Transverse colon (tissue), 4 donors: Measurements from ENCODE around the gene DLG2.

Experiments used
- POLR2AphosphoS5 ChIP-seq, 3 donors: sonication (generic); formaldehyde crosslinking; IDR thresholded peaks; one replicate each; pipeline ENCODE4 v1.6.1; 2016; ENCODE audit warnings: antibody characterized with exemption in 3 of 3
- TF ChIP-seq, protein P1 (sequence below), 5 experiments: fragments of 200-600 bp in 3 of 5; fragments of 450-650 bp in 2 of 5; sonication (generic) in 3 of 5; IDR thresholded peaks; 1 replicate in 2 of 5; 2 replicates in 3 of 5; pipeline ENCODE4 v1.5.1; 2016 to 2017; ENCODE audit warnings: antibody characterized with exemption in 5 of 5, inconsistent platforms in 3 of 5, mild to moderate bottlenecking in 2 of 5, moderate library complexity in 1 of 5

DNA sequence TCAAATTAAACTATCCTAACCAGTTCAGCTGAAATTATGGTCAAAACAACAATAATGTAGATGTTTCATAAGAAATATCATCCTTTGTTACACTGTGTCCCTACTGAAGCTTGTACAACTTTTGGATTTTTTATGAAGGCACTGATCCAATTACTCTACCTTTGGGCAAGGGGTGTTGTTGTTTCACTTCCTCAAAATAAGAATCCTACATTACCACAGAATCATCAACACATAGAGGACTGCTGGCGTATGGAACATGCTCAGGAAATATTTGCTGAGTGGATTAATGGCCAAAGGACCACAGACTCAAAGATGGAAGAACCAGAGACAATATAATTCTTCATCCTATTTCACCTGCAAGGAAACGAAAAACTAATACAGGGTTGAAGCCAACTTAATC is 1433.4 kb downstream of the DLG2 start:
- TF ChIP-seq, protein P1, sequence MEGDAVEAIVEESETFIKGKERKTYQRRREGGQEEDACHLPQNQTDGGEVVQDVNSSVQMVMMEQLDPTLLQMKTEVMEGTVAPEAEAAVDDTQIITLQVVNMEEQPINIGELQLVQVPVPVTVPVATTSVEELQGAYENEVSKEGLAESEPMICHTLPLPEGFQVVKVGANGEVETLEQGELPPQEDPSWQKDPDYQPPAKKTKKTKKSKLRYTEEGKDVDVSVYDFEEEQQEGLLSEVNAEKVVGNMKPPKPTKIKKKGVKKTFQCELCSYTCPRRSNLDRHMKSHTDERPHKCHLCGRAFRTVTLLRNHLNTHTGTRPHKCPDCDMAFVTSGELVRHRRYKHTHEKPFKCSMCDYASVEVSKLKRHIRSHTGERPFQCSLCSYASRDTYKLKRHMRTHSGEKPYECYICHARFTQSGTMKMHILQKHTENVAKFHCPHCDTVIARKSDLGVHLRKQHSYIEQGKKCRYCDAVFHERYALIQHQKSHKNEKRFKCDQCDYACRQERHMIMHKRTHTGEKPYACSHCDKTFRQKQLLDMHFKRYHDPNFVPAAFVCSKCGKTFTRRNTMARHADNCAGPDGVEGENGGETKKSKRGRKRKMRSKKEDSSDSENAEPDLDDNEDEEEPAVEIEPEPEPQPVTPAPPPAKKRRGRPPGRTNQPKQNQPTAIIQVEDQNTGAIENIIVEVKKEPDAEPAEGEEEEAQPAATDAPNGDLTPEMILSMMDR (IDR thresholded peaks at IDR 0.05) = no peak
- TF ChIP-seq POLR2AphosphoS5 (IDR thresholded peaks at IDR 0.05) = no peak
